DMS114 treated with DMSO at 0.1 percent for 48 hours (cell line): ENCODE data around the gene TFB1M.

Source experiments
- DNase-seq: peaks from one replicate; lab custom pipeline; 2025; ENCODE audit not compliant: unreplicated experiment; lab: John Stamatoyannopoulos, UW

Gene TFB1M

DNA sequence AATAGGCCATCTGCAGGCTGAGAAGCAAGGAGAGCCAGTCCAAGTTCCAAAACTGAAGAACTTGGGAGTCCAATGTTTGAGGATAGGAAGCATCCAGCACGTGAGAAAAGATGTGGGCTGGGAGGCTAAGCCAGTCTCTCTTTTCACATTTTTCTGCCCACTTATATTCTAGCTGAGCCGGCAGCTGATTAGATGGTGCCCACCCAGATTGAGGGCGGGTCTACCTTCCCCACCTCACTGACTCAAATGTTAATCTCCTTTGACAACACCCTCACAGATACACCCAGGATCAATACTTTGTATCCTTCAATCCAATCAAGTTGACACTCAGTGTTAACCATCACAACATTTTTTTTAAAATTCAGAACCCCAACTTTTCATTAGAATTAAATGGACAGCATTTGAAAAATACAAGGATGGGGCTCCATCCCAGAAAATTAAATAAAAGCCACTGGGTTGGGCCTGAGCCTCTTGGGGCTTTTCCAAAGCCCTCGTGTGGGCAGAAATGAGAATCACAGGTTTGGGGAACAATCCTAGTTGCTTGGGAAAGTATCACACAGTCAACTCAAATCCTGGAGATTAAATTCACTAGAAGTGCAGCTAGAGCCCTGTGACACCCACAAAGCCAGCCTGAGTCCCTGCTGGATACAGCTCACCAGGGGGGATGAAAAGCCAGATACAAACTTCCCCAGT, 48.3 kb downstream of the TFB1M start:
- DNase-seq = no peak

DNA sequence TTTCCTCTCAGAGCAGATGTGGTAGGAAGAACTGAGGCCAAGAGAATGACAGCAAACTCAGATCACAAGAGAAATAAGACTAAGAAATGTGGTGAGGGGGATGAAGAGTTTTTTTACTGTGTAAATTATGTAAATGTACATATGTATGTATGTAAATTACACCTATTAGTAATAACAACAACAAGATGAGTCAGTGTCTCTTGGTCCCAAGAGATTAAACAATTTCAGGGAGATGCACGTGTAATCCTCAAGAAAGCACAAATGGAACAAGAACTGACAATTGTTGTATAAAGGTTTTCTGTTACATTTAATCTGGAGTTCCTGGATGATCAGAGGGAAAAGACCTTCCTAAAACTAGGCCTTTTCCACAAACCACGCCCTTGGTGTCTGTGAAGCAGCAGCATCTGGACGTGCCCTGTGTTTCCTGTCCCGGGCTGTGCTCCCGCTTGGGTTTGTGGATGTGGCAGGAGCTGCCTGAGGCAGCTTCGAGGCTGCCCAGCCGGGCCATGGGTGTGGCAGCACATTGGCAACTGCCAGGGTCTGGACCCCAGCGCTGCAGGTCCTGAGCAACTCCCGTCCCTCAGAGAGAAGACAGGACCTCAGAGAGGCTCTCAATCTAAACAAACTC, 49.5 kb downstream of the TFB1M start:
- DNase-seq = no peak

DNA sequence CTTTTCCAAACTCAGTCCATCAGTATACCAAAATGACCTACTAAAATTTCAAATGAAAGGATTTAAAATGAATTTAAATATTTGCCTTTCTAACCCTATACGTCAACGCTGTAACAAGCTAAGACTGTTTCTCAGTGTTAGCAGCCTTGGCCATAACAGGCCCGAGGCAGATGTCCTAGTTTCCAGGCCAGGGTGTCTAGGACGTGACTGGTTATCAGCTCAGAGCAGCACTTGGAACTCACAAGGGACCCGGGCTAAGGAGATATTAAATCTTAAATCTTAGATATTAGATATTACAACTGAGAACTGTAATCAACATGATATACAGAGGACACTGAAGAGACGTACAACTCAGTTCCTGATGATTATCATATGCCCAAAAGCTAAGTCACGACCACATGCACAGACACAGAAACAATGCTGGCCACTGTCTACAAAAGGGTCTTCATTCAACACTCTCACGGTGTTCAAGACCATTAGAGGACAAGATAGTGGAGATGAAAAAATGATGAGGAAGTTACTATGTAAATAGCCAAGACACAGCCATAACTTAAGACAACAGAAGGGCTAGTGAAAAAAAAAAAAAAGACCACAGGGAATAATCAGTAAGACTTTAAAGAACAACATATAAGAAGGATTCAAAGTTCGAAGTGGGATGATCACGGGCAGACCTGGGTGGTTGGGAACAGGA, 50.8 kb downstream of the TFB1M start, which contains the start of gene CLDN20:
TSS of gene CLDN20 (plus strand) at position 641 of the 691 bp plus-strand sequence. CDS start 11,707 bp downstream, outside the sequence.
- DNase-seq = no peak

DNA sequence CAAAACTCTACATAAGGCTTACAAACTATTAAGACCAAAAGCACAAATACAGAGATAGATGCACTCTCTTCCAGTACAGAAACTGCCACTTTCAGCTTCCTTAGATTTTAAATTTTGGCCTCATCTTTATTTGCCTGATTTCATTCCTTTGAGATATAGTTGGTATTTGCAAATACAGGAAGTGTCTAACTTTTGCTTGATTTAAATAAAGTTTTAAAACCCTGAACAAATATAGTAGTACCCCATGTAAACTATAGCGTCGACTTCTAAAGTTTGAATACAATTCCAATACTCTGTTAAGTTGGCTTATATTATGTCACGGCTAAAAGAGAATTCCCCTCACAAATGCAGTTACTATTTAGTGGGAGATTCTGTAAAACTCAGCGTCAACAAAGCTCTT, 51.6 kb downstream of the TFB1M start:
- no peak for DNase-seq

DNA sequence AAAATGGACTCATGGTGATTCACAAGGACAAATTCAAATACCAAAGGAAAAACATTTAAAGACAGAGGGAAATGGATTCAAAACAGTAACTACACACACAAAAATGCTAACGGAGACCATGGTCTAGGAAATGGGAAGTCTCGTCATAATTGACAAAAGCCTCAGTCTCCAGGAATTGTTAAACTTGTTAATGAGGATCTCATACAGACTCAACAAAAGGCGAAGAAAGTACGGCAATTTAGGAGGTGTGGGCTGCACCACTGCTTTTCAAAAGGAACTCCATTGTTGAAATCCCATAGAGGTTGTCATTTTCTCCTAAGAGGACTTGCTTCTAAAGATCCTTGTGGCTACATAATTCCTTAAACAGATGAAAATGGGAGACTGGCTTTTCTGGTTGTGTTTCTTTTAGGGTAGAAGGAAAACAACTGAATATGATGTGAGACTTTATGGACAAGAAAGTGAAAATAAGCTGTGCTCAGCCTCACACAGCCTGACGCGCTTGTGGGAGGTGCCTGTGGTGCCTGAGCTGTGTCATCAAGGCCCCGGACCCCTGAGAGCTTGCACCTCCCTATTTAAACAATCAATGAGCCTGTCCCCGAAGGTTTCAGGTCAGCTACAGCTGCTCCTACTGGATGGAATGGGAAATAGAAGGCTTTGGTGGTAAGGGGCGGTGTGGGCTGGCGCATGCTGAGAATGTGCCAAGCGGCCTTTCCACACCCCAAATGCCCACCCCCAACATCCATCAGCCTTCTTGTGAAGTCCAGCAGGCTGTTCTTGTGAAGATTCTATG, 53.0 kb downstream of the TFB1M start:
- DNase-seq = no peak

DNA sequence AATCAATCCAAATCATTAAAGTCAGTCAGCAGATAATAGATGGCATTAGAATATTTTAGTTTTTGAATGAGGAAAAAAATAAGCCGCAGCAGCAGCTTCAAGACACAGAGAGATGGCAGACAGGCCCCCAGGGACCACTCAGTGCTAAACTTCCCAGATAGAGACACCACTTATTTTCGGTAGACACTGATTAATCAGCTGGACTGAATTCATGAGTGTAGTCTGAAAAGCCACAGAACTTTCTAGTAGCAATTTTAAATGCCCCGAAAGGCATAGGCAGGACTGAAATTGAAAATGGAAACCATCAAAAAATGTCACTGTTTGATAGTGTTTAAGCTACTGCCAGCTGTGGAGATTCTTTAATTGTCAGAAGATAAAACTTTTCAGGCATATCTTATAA, 53.6 kb downstream of the TFB1M start:
- DNase-seq = no peak

DNA sequence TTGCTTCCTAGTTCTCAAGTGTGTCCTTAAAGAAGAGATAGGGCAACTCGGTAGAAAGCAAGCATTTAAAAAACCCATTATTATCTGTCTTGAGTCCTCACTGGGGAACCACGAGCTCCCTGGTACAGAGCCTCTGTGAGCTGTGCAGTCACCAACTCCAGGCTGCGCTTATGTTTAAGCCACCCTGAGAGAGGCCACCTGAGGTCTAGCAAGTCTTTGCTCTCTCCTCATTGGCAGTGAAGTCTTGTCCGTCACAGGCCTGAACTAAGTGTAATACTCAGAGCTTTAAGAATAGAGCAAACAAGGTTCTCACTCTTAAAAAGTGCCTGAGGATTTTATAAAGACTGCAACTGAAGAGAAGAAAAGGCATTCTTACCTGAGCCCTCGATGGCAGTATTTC, 54.4 kb downstream of the TFB1M start:
- no peak for DNase-seq

DNA sequence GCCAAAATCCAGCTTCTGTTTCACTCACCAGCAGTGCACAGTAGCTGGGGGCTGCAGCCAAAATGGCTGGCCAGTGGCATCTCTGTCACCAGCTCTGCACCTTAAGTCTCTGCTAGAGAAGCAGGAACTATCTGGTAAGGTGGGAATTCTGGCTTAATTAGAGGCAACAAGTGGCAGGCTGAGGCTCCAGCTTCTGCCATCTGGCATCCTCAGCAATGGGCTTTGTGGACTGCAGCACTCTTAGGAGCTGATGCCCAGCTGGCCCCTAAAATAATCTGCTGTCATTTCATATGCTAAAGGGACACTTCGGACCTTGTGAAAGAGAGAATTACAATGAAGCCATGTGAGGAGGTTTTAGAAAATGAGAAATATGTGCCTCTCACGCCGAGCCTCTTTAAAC, 55.1 kb downstream of the TFB1M start:
- no peak for DNase-seq

DNA sequence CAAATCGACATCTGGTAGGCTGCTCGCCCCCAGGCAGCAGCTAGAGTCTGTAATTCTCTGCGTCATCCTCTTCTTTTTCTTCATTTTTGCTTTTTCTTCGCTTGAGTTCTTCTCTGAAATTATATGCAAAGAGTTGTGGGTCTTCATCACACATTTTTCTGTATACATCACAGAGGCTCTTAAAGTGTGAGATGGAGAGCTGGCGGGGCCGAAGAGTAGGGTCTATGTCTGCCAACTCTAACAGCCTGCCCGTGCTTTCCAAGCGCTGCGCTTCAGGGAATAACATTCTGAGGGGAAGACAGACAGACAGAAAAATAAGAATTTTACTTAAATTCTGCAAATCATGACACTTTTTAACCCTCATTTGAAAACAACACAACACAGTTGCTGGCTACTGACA, 56.5 kb downstream of the TFB1M start:
- no peak for DNase-seq

DNA sequence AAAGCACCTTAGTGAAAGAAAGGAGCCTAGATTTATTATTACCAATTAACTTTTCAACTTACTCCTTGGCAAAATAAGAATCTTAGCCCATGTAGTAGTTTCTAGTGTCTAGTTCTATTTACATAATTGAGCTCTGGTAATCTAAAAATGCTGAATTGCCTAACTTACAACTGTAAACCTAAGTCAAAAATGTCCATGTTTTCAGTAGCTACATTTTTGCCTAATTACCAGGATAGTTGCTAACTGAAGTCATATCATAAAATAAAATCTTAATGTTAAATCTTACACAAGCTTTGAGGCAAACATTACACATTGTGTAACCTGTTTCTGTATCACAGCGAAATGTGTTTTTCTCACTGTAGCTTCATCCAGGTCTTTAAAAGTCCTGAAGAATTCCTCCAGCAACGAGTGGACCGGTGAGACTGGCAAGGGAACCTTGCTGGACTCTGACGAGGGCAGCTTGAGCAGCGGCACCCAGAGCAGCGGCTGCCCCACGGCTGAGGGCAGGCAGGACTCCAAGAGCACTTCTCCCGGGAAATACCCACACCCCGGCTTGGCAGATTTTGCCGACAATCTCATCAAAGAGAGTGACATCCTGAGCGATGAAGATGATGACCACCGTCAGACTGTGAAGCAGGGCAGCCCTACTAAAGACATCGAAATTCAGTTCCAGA, 58.0 kb downstream of the TFB1M start:
- no peak for DNase-seq

DNA sequence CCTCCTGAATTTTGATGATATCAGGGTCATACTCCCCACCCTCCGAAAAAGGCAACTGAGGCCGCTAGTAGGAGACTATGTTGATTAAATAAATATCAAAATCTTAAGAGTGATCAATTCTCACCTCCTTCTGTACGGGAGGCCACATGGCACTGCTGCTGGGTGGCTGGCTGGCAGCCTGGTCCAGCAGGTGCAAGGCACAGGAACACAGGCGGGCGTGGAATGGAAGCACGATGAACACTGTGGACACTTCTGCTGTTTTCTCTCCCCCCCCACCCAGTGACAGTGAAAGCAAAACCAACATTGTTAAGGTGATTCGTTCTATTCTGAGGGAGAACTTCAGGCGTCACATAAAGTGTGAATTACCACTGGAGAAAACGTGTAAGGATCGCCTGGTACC, 60.1 kb downstream of the TFB1M start:
- DNase-seq = no peak

DNA sequence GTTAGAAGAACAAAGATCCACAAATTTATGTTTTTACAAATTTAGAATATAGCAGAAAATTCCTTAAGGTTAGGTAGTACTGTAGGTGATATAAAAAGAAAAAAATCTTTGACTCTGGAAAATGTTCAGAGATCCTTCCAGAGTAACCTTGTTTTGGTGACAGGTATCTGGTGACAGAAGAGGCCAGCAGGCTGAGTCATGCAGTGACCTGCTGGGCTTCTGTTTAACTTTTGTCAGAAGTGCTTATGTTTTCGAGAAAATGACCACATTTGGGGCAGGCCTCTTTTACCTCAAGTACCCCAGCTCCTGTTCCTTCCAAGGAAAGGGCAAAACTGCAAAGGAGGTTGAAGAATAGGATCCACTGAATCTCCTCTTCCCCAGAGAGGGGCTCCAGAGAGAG, 60.9 kb downstream of the TFB1M start:
- DNase-seq = no peak

DNA sequence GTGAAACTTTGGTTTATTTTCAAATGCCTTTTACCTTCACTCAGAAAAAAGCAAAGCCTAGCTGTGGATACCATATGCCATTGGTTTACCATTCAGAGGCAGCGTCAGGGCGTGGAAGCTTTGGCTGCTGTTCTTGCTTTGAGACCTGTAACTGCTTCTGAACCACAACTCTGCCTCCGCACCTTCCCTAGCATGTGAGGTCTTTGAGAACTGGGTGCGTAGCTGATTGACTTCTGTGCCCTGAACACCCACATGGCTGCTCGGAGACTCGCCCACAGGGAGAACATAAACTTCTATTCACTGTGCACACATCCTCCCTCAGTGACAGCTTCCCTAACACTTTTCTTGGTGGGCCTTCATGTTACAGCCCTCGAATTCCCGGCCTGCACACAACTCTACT, 61.7 kb downstream of the TFB1M start:
- DNase-seq = no peak

DNA sequence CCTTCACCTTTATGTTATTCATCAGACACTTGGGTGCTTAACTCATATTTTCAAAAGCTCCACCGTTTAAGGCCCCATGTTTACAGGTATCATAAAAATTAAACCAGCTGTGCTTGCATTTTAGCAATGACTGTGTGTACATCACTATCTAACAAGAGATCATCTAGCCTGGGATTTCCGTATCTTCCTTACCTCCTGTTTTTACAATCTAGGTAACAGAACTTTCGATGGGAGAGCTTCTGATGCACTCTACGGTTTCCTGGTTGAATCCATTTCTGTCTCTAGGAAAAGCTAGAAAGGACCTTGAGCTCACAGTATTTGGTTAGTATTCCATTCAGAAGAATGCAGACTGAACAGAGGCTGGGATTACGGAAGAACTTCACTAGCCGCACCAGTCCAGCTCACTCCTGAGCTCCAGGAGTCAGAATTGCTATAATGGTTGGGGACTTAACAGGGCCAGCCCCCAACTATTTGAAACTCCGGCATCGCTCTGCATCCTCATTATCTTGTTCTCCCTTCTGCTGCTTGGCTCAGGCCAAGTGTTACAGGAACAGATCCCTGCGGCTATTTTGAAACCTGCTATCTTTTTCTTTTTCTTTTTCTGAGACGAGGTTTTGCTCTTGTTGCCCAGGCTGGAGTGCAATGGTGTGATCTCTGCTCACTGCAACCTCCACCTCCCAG, 63.4 kb downstream of the TFB1M start:
- DNase-seq = no peak

DNA sequence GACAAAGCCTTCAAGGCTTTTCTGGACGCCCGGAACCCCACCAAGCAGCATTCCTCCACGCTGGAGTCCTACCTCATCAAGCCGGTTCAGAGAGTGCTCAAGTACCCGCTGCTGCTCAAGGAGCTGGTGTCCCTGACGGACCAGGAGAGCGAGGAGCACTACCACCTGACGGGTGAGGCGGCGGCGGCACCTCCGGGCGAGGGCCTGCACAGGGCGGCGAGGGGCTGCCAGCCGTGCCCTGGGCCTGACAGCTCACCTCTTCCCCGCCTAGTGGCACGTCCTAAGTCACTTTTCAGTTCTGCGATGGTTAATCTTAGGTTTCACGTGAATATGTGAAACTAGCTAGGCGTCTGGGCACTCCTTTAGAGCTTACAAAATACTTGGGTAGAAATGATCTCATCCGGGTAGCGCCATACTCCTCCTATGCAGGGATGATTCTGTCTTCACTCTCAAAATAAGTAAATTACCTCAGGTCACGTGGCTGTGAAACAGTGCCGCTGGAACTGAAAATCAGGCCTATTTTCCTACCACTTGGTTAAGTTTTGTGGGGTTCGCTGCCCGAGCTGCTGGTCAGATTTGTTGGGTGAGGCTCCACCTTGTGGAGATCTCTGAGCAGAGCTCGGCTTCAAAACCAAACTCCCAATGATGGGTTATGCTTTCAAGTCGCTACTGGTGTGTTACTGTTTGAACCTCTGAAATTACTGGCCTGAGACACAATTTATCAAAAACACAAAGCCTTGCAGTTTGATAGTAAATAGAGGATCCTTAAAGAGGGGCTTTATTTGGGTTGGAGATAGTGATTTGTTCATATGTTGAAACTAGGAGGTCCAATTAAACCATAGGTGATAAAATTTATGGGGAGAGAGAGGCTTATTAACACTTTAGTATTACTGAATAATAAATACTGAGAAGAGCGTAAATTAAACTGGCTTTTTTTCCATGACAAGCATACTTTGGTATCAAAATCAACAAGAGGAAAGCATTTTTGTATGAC, 66.0 kb downstream of the TFB1M start:
- DNase-seq = no peak

DNA sequence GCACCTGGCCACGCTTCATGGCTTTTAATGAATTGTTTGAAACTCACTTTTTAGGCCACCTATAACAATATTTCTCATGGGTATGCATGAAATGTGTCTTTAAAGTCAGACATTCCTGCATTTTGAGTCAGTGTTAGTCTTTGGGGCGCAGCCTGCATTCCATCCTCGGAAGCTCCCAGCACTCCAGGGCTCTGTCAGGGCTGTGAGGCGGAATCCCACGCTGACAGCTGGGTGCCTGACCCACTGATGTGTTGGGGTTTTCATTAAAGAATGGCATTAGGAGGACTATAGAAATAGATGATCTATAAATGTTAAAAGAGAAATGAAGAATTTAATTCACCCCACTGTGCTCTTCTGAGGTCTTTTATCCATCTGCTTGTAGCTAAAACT, 66.7 kb downstream of the TFB1M start:
- no peak for DNase-seq

DNA sequence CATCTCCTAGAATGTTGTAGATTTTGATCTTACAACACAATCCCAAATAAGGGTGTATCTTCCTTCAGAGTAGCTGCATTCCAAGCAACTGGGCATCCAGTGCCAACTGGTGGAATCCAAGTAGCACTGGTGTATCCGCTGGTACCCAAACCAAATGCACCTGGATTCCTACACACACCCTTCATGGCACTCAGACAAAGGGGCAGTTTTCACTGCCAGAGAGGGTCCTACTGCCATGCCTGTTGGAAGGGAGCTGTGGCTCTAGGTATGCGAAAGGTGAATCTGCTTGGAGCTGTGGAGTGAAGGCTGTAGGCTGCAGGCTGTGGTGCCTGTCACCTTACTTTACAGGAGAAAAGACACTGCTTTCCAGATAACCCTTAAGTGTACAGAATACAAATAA, 67.5 kb downstream of the TFB1M start:
- DNase-seq = no peak

DNA sequence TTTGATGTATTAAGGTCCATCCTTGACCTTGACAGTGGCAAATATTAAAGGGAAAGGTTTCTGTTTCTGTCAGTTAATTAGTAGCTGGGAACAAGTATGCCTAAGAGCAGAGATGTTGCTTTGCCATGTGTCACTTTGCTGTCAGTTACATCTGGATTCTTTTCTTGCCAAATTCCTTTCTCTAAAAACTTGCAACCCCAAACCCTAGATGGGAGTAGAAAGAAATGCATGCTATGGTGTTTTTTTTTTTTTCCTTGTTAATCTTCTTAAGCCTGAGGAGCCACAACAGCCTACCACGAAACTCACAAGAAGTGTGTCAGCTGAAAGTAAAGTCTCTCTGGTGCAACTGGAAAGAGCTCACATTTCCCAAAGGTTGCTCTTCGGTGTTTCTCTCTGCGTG, 68.5 kb downstream of the TFB1M start:
- no peak for DNase-seq

DNA sequence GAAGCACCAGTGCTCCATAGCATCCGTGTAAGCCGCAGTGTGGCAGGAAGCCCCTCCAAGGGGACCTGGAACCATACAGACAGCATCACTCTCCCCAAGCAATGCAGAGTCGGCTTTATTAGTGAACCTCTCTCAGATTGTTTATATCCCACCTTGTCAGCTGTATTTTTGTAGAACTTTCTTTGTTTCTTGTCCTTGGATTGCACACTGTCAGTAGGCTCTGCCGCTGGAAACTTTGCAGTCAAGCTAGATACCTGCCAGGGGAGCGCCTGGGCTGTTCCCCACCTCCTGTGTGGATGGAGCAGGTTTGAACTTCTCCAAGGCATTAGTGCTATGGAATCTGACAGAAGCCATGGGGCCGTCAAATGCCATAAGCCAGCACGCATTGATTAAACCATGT, 69.1 kb downstream of the TFB1M start:
- DNase-seq = no peak
